ENCODE data around the gene CA14. TPM values are rescaled to one million over a fixed set of nuclear protein-coding genes. Genes with fewer than 3 reads are reported as not detected.

The CA14 gene
- total RNA-seq, 1 experiment from 2014 or later = not detected

GRCh38 chr1:150311762-150312161, 54.2 kb downstream of the CA14 start:
- Mint-ChIP-seq H3K9me3 (ENCODE audit: unreplicated experiment) (no peaks in the 10 kb centered on the region), H3K4me1 (ENCODE audit: low read depth, unreplicated experiment) (no peaks in the 10 kb centered on the region), H3K27ac (ENCODE audit: unreplicated experiment) (no peak overlapping the region), H3K36me3 (ENCODE audit: insufficient read depth, unreplicated experiment) (peaks cover 7% of the 10 kb centered on the region), H3K4me3 (ENCODE audit: unreplicated experiment) (no peak overlapping the region), H3K27me3 (ENCODE audit: insufficient read depth, unreplicated experiment) (no peaks in the 10 kb centered on the region)
- ChIA-PET POLR2A (no interaction called here), CTCF (no interaction called here)
- no peaks in the 10 kb centered on the region for H3K4me1 ChIP-seq
- no peaks in the 10 kb centered on the region for H3K36me3 ChIP-seq (ENCODE audit: control insufficient read depth, insufficient read depth, low read length)
- intact Hi-C loops (cut with micrococcal nuclease; ENCODE audit: unreplicated experiment) = no loop called here
- H3K4me3 ChIP-seq (ENCODE audit: low read depth, low read length) = no peak overlapping the region
- no peak for DNase-seq
- no peaks in the 10 kb centered on the region for H3K9me3 ChIP-seq
- TF ChIP-seq CTCF (IDR thresholded peaks at IDR 0.05; ENCODE audit: insufficient read depth in 1 of 2, low read depth in 1 of 2, low read length in 1 of 2, severe bottlenecking in 1 of 2, unreplicated experiment in 1 of 2) = no peak
- no TSS peak for BruUV-seq (replicated peaks)
- no peaks in the 10 kb centered on the region for H3K27me3 ChIP-seq (replicated peaks; ENCODE audit: control insufficient read depth, insufficient read depth, low read length)

Other genes starting within 250 kb of the CA14 start
- gene OTUD7B, start 247.0 kb upstream of the CA14 start, total RNA-seq (2022) = 18.3 and 19.6 TPM in 2 replicates
- 19.8 and 25.0 TPM in 2 replicates for gene VPS45, start 190.0 kb upstream of the CA14 start, total RNA-seq (2022)
- gene PLEKHO1, start 107.9 kb upstream of the CA14 start, total RNA-seq (2022) = 2.1 and 3.6 TPM in 2 replicates
- 26.8 and 30.6 TPM in 2 replicates for gene ANP32E, start 21.7 kb upstream of the CA14 start, total RNA-seq (2022)
- 93.8 and 96.7 TPM in 2 replicates for gene APH1A, start 11.2 kb downstream of the CA14 start, total RNA-seq (2022)
- 0.26 and 0.82 TPM in 2 replicates for gene C1orf54, start 15.0 kb downstream of the CA14 start, total RNA-seq (2022)
- gene CIART, start 24.8 kb downstream of the CA14 start, total RNA-seq (2022) = 2.6 and 3.2 TPM in 2 replicates
- 16.7 and 17.5 TPM in 2 replicates for gene MRPS21, start 36.1 kb downstream of the CA14 start, total RNA-seq (2022)
- gene PRPF3, start 63.8 kb downstream of the CA14 start, total RNA-seq (2022) = 81.2 and 85.3 TPM in 2 replicates
- gene RPRD2, start 106.4 kb downstream of the CA14 start, total RNA-seq (2022) = 24.3 and 25.0 TPM in 2 replicates
- gene TARS2, start 229.6 kb downstream of the CA14 start, total RNA-seq (2022) = 26.8 and 30.6 TPM in 2 replicates

All from Caco-2 (cell line).